ENCODE measurements around the gene TMEM151B.
A peak's percentile ranks its signal among the peaks of the same experiment; 100 is the strongest.

Gene TMEM151B

DNA sequence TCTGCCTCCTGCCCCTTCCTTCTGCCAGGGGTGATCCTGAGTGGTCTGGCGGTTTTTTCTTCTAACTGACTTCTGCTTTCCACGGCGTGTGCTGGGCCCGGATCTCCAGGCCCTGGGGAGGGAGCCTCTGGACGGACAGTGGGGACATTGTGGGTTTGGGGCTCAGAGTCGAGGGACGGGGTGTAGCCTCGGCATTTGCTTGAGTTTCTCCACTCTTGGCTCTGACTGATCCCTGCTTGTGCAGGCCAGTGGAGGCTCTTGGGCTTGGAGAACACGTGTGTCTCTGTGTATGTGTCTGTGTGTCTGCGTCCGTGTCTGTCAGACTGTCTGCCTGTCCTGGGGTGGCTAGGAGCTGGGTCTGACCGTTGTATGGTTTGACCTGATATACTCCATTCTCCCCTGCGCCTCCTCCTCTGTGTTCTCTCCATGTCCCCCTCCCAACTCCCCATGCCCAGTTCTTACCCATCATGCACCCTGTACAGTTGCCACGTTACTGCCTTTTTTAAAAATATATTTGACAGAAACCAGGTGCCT is 36.6 kb upstream of the TMEM151B start:
- no peak for DNase-seq

DNA sequence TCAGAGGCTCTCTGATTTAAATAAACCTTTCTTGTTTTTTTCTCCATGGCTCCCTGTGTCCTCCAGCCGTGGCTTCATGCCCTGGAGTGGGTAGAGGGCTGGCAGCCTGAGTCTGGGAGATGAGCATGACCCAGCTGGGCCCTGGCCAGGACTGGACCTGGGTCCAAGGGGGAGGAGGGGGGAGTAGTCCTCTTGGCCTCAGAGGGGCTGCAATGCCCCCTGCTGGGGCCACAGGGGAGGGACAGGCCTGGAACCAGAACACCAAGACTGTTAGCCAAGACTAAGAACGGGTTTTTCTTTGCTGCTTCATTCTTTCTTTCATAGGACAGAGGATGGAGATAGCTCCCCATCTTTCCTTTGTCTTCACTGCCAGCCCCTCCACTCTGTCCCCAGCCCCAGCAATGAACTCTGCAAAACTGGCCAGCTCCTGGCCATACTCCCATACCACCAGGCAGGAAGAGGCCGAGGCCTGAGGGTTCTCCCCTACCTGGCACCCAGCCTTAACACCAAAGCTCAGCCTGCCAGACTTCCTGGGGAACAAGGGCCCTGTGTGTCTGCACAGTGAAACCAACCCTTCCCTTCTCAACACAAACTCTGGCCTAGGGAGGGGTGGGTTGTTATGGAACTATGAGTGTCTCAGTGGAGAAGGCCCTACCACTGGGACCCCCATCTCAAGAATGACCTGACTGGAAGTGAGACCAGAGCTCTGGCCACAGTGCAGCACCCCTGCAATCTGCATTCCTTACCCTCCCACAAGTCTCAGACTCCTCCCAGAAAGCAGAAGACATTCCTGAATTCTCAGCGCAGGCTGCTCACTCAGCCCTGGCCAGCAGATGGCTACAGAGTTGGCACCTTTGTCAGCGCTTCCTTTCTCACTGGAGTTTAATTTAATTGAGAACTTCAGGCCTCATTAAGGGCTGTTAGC is 35.9 kb upstream of the TMEM151B start:
- DNase-seq, result no peak

DNA sequence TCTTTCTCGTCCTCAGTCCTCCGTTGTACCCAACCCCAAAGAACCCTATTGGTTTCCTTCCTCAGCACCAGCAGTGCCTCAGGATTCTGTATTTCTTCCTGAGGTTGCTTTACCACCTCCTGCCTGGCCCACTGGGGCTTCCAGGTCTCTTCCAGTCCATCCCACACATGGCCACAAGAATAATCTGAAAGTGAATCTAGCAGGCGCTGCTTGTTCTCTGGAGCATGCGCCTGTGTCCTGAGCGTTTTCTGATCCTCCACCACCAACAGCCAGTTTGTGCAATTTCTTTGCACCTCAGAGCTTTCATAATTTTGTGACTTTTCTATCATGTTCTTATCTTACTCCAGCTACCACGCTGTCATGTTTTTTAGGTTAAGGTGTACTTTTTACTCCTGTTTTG is 35.0 kb upstream of the TMEM151B start:
- DNase-seq, result no peak

DNA sequence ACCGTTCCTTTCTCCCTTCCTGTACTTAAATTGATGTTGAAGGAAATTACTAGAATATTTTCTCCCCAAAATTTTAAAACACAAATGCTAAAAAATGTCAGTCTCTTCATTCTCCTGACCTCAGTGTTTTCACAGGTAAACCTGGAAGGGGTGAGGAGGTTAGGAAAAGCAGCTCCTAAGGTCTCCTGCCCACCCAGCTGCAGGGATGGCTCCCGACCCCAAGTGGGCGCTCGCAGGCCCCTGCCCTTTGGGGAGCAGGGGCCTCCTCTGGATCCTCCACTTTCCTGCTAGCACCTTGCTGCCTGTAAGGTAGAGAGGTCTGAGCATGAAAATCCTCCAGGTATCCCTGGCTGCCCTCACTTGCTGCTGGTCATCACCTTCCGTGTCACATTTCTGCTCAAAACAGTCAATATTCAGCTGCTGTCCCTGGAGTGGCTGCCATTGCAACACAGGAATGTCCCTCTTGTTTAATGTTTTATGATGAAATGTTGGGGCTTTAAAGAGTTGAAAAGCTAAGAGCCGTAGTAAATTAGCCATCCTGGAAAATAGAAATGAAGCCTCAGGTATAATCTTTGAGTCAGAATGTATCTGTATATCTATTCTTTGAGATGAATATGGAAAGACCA is 34.2 kb upstream of the TMEM151B start:
- DNase-seq, result no peak

DNA sequence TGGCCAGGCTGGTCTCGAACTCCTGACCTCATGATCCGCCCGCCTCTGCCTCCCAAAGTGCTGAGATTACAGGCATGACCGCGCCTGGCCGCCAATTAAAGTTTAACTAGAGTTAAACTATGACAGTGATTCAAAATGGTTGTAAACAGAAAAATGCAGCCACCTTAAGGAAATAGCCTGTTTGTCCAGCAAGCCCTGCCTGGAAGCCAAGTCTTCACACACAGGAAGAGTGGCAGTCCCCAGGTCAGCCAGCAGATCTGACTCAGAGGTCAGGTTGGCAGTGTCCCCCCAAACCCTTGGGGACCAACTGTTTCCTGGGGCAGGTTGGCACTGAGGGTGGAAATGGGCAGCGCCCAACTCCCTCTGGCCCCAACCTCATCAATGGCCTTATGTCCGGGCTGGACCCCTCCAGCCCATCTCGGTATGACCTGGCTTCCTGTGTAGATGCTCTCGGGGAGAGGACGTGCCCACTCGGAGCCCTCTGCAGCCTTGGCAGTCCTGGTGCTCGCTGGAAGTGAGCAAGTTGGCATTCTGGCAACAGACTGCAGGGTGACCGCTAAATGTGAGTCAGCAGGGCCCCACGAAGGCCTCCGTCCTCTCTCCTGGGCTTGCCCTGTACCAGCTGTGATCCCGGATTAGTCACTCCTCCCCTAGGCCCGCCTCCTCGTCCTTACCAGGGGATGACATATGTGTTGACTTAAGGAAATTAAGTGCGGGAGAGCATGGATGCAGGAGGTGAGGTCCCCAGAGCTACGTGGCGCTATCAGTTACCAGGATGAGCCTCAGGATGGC is 33.0 kb upstream of the TMEM151B start:
- DNase-seq, result peak; percentile 64

DNA sequence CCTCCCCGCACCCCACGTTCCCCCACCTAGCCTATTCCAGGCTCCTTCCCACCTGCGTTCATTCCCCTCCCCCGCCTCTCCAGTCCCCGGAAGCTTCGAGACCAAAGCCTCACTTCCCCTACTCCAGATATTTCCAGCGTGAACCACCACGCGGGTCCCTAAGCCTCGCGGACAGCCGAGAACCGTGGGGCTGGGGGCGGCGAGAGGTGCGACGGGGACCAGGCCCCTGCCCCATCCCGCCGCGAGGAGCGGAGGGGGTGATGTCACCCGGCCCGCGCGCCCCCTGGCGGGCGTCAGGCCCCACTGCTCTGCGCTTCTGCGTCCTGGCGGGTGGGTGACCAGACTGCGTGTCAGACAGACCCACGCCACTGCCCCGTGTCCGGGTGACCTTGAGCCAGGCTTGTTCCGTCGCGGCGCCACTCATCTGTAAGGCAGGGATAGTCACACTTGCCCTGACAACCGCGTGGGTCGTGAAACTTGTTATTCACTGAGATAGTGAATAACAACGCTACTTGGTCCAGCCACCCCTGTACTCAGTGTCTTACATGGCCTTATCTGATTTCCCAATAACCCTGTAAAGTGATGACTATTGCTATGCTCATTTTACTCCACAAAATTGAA is 32.3 kb upstream of the TMEM151B start:
- DNase-seq, result peak; percentile 75

DNA sequence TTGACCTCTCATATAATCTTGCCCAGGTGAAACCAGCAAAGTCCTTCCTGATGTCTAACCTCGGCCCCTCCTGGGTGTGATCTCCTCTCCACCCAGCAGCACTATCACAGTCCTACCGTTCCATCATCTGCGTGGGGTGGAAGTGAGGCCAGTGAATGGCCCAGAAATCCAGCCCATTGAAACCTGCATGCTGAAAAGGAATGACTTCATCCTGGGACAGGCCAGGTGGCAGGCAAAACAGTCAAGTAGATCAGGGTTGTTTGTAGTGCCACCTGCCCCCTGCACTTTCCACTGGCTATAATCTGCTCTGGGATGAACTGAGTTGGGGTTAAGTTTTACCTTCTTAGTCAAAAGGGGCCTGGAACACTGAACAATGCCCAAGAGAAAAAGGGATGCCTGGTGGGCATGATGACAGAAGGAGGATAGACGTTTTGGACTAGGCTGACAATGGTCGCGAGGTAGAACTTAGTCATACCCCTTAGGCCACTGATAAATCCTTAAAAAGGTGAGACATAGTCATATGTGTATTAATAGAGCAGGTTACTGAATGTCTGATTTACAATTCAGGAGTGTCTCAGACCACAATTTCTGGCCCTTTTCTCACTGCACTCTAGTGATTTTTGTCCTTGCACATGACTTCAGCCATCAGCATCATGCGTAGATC is 31.4 kb upstream of the TMEM151B start:
- no peak for DNase-seq

DNA sequence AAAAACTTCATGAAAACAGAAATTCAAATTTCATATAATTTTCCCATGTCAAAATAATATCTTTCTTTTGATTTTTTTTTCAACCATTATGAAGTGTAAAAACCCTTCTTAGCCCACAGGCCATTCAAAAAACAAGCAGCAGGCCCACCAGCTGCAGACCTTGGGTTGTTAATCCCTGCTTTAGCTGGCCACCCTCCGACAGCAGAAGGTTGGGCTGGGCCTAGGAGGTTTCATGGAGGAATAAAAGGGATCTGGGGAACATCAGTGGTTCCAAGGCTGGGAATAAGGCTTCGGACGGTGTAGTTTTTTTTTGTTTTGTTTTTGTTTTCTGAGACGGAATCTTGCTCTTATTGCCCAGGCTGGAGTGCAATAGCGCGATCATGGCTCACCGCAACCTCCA is 26.9 kb upstream of the TMEM151B start:
- DNase-seq, result no peak

DNA sequence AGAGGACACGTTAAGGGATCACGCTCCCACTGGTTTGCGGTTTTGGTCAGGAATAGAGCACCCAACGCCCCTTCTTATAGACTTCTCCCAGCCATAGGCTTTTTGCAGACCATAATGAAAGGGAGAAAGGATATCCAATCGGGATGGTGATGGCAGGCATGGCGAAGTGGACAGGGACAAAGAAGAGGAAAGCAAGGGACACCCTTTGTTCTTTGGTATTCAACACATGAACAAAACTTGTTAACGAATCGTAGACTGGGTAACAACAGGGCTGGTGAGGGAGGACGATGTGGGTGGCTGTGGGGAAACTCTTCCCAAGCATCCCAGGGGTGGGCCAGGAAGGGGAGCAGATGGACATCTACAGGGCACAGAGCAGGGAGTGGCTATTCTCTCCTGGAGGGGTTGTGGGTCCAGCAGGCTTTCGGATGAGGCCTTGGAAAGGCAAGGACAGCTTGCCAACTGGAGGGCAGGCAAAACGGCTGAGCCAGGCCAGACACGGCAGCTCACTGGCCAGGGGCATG is 24.8 kb upstream of the TMEM151B start:
- no peak for DNase-seq

DNA sequence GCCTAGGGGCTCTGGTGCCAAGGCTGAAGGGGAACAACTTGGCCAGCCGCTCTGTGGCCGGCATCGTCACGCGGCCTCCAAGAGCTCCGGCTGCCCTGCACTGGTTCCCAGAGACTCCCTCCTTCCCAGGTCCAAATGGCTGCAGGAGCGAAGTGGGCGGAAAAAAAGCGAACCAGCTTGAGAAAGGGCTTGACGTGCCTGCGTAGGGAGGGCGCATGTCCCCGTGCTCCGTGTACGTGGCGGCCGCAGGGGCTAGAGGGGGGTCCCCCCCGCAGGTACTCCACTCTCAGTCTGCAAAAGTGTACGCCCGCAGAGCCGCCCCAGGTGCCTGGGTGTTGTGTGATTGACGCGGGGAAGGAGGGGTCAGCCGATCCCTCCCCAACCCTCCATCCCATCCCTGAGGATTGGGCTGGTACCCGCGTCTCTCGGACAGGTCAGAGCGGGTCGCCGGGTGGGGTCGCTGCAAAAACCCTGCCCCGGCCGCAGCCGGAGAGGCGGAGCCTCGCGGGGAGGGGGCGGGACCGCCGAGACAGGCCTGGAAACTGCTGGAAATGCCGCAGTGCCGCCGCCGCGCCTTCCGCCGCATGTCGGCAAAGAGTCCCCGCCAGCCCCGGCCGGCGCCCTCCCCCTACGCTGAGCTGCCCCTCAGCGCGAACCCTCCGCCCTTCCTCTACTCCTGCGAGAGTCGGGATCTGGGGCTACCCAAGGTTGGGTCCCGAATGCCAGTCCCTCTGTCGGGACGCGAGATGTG is 24.2 kb upstream of the TMEM151B start:
- peak; percentile 81 for DNase-seq

DNA sequence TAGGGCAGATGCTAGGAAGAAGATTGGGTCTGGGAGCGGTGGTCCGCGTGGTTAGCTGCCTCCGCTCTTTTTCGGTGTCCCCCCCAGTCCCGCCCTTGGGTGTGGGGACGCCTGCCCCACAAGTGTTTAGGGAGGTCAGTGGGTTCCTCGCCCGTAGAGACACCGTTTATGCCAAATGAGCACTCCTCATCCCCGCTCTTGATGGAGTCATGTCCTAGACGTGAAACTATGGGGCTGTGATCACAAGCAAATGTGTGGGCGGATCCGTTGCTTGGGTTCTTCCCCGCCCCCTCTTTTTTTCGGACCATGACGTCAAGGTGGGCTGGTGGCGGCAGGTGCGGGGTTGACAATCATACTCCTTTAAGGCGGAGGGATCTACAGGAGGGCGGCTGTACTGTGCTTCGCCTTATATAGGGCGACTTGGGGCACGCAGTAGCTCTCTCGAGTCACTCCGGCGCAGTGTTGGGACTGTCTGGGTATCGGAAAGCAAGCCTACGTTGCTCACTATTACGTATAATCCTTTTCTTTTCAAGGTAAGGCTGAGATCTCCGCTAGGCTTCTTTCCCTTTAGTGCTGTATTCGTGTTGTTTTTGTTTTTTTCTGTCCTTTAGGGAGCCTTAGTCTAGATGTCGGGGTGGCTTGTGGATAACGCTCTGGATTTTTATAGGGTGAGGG is 23.4 kb upstream of the TMEM151B start, which contains the start of gene HSP90AB1:
TSS of gene HSP90AB1 (plus strand) at position 439 of the 675 bp plus-strand sequence. CDS start 1,529 bp downstream, outside the sequence.
- DNase-seq, result peak; percentile 95

DNA sequence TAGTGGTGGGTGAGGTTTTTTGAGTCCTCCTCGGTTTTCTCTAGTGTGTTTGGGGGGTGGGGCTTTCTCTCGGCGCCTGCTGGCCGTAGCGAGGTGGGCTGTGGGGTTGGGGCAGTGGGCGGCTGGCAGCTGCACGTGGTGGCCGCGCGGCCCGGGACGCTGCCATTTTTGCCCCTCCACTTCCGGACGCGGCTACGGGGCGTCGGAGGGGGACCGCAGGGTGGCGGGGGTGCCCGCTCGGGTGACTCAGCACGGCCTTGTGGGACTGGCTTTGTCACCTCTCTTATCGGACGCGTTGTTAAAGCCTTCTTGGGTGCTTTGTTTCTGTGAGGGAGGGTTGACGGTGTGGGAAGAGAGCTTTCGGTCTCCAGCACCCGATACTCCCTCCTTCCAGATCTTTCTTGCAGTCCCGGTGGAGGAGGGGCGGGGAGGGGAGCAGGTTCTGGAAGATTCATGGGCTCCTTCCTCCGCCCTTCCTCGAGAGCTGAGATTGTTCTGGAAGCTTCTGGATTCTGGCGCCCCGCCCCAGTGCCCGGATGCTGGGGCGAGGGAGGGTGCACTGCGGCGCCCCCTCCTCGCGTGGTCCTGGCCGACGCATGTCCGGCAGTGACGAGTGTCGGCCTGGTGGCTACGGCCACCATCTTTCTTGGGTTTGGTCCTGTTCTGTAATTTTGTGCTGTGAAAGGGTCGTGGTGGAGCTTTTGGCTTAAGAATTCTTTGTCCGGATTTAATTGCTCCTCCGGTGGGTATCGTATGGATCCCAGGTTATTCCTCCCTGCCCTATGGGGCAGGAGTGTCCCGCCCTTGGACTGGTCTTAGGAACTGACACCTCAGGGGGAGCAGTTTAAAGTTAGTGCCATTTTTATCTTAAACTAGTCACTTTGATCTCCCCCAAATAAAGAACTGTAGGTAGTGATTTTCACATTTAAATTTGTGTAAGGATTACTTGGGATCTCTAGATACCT is 22.6 kb upstream of the TMEM151B start:
- peak; percentile 88 for DNase-seq

DNA sequence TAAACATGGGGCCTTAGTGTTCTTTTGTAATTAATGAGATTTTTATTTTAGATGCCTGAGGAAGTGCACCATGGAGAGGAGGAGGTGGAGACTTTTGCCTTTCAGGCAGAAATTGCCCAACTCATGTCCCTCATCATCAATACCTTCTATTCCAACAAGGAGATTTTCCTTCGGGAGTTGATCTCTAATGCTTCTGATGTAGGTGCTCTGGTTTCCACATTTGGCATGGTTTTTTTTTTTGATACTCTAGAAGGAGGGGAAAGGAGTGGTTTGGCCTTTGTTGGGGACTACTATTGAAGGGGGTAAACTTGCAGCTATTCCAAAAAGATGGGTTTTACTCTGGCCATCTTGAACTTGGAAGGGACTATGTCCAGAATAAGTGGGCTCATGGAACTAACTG is 21.7 kb upstream of the TMEM151B start:
- DNase-seq, result no peak

DNA sequence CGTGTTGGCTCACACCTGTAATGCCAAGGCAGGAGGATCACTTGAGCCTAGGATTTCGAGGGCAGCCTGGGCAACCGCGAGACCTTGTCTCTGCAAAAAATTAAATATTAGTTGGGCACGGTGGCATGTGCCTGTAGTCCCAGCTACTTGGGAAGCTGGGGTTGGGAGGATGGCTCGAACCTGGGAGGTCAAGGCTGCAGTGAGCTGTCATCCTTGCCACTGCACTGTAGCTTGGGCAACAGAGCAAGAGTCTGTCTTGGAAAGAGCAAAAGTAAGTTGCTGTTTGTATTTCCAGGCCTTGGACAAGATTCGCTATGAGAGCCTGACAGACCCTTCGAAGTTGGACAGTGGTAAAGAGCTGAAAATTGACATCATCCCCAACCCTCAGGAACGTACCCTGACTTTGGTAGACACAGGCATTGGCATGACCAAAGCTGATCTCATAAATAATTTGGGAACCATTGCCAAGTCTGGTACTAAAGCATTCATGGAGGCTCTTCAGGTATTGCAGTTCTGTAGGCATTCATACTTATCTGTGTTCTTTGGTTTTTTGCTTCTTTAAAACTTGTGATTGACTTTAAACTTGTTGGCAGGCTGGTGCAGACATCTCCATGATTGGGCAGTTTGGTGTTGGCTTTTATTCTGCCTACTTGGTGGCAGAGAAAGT is 21.0 kb upstream of the TMEM151B start:
- DNase-seq, result no peak

DNA sequence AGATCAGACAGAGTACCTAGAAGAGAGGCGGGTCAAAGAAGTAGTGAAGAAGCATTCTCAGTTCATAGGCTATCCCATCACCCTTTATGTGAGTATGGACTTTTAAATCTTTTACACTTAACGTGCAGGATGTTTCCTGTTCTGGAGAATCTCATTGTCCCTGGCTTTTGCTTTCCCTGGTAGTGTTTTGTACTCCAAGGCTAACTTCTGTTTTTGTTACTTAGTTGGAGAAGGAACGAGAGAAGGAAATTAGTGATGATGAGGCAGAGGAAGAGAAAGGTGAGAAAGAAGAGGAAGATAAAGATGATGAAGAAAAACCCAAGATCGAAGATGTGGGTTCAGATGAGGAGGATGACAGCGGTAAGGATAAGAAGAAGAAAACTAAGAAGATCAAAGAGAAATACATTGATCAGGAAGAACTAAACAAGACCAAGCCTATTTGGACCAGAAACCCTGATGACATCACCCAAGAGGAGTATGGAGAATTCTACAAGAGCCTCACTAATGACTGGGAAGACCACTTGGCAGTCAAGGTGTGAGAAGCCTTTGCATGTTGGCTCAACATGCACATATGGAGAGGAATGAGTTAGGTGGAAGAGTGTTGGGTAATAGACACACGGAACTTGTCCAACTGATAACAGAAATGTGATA is 20.1 kb upstream of the TMEM151B start:
- DNase-seq, result no peak

DNA sequence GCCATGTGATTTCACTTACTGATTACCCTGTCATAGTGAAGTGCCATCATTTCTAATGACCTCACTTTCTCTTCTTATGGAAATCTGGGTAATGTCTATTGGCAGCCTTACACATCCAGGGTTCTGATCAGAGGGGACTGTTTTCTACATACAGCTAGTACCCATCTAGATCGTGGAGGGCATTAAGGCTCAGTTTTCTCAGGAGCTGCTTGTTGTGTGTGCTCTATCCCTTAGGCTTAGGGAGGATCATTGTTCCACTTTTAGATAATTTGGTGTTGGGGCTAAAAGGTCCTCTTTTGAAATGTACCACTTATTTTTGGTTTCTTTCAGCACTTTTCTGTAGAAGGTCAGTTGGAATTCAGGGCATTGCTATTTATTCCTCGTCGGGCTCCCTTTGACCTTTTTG is 19.5 kb upstream of the TMEM151B start:
- no peak for DNase-seq

DNA sequence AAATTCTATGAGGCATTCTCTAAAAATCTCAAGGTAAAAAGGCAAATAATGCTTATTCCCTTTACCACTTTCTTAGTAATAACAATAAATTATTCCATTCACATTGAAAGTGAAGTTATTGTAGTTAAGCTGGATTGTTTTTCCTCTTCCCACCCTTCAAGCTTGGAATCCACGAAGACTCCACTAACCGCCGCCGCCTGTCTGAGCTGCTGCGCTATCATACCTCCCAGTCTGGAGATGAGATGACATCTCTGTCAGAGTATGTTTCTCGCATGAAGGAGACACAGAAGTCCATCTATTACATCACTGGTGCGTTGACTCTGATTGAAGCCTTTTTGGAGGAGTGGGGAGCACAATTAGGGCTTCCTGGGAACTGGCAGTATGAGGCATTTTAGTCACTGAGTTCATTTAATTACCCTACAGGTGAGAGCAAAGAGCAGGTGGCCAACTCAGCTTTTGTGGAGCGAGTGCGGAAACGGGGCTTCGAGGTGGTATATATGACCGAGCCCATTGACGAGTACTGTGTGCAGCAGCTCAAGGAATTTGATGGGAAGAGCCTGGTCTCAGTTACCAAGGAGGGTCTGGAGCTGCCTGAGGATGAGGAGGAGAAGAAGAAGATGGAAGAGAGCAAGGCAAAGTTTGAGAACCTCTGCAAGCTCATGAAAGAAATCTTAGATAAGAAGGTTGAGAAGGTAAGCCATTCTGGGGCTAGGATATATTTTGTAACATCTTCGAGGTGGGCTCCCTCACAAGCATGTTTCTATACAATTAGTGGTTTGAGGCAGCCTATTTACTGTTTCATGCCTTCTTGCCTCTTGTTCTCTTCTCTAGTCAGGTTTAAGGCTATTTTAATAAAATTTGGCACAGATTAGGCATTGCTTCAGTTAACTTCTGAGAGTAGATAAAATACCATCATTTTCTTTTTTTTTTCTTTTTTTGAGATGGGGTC is 18.4 kb upstream of the TMEM151B start:
- no peak for DNase-seq
